NCI-H146 treated with DMSO at 0.1 percent for 48 hours (cell line): ENCODE data around the gene HLTF.
A peak's percentile ranks its signal among the peaks of the same experiment; 100 is the strongest.

Experiments used
- DNase-seq: peaks from one replicate; lab custom pipeline; 2025; ENCODE audit not compliant: unreplicated experiment; lab: John Stamatoyannopoulos, UW

Gene HLTF

DNA sequence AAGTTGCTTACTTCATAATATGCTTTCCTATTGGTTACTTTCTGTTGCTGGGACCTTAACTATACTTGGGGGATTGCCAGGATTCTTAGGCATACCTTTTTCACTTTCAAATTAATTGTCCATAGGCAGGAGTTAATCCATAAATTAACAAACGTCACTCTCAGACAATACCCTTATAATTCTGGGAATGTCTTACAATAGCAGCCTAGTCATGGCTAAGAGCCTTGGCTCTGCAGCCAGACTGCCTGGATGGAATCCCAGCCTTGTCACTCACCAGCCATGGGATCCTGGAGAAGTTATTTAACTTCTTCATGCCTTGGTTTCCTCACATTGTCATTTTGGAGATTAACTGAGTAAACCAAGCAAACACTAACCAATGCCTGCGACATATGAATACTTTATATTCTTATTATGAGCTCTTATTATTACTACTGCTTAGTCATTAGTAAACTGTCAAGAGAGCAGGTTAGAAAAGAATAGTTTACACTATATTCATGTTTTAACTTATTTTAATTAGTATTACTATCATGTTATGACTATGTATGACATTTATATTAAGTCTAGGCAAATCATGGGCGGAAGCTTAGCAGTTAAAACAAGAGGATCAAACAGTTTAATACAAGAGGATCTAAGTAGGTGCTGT is 66.0 kb downstream of the HLTF start:
- no peak for DNase-seq

DNA sequence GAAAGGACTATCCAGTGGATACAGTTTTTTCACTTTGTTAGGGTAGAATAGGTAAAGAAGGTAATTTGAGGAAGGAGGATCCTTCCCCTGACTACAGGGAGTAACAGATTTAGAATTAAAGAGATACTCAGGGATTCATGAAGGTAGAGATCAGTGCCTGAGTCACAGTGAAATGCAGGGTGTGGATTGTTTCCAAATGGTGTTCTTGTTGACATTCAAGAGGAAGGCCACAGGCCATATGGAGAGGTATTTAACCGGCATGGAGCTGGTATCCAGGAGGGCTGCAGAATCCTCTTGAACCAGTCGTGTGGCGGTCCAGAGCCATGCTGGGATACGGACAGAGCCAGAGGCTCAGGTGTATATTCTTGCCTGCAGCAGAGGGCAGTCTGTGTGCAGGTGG is 66.8 kb downstream of the HLTF start:
- DNase-seq = no peak

DNA sequence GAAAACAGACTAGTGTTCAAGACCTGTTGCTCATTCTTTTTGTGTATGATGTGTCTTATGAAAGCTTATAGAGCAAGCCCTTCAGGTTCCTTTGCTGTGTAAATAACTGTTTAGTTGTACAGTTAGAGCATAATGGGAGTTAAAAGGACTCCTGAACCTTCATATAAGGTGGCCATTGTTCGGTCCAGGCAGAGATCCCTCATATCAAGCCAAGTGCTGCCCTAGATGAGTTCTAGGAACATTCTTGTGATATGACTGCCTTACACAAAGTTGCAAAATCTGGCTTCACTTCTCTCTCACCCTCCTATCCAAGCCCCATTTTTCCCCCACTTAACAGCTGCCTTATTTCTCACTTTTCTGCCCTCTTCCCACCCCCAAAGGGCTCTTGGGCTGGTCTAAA is 68.1 kb downstream of the HLTF start:
- DNase-seq = no peak

DNA sequence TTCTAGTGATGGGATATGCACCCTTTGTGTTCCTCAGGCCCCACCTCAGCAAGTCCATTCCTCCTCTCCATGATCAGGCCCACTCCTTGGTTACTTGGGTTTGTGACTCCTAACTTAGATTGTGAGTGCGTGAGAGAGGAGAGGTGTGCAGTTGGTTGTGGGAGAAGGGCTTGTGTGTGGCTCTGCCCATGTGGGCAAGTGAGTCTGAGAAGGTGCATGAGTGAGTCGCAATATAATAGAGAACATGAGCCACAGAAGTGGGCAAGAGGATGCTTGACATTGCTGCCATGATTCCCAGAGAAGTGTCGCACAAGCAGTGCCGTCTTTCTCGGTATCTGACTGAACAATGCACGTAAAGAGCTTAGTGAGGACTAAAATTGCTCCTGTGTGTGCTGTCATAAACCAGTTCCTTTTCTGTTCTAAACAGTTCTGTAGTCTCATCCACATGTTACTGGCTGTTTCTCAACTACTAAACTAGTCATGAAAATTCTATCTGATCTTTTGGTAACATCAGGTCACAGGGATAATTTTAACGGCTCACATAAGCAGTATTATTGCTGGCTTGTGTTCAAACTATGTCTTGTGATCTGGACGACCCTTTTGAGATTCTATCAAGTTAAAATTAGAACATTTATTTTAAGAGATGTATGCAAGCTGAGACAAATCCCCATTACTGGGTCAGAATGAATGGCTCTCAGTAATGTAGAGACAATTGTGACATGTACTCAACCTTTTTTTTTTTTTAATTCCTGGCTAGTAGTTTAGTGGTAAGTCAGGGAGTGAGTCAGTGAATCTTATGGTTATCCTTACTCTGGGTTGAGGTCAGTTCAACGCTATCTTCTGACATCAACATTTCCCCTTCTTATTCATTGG is 69.4 kb downstream of the HLTF start:
- no peak for DNase-seq

DNA sequence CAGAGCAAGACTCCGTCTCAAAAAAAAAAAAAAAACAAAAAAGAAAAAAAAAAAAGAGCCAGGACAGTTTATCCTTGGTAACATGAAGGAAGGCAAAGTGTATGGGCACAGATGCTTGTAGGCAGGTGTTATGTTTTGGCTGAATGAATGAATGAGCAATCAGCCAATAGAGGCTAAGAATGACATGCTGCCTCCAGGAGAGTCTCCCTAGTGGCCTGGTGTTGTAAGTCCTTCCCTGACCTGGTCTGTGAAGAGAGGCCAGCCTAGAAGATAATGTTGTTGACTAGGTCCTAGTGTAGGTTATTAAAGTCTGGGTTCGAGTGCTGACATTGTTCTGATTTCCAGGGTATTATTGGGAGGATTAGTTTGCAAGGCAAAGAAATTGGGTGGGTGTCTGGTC is 70.1 kb downstream of the HLTF start:
- no peak for DNase-seq

DNA sequence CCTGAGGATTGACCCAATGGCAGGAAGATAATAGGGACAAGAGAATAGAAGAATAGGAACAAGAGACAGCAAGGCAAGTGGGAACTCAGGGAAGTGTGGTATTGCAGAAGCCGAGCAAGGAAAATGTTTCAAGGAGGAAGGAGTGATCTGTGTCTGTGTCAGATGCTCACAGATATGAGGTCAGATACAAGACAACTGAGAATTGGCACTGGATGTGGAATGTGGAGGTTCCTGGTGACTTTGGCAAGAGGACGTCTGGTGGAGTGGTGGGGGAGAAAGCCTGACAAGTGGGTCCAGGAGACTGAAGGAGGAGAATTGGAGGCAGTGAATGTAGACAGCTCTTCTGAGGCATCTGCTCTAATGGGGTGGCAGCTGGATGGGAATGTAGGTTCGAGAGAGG is 70.9 kb downstream of the HLTF start:
- DNase-seq = no peak

DNA sequence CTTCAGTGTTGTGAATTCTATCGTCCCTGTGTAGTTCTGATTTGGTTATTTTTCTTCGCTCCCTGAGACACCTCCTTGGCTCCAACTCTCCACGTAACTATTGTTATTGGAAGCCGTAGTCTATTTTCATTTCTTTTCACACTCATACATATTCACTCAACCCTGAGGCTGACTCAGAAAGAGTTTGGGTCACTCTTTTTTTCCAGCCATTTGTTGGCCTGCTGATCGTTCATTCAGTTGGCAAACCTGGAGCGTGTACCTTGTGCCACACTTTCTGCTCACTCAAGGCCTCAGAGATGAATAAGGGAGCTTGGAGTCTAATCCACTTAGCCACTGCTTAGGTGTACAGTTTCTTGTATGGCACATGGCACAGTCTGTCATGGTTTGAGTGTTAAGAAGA is 72.6 kb downstream of the HLTF start:
- no peak for DNase-seq

DNA sequence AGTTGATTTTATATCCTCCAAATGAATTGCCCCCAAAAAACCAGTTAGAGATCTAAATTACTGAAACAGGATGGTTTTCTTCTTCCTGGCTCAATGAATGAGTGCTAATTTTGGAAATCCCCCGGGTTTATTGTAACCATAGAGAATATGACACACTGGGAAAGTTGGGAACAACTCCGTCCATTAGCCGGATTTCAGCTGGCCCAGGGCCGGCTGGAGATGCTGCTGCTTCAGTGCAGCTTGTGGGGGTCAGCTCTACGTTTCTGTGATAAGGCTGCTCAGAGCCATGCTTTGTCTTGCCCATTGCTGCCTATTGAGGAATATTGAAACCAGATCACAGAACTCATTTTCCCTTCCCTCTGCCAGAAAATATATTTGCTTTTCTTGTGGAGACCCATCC is 74.7 kb downstream of the HLTF start:
- no peak for DNase-seq

DNA sequence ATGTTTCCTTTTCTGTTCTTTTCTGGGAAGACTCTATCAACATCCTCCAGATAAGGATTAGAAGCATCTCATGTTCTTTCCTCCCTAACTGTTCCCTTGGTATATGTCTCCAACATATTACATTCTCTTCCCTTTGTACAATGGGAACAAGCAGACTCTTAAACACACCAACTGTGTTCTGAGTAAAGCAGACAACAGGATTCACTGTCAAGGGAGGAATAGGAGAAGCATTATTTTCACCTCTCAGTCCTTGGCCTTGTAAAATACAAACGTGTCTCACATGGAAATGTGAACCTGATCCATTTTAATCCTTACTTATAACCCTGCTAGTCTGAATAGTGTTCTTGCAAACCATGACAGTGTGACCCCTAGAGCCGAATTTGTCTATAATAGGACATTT is 75.4 kb downstream of the HLTF start:
- no peak for DNase-seq

DNA sequence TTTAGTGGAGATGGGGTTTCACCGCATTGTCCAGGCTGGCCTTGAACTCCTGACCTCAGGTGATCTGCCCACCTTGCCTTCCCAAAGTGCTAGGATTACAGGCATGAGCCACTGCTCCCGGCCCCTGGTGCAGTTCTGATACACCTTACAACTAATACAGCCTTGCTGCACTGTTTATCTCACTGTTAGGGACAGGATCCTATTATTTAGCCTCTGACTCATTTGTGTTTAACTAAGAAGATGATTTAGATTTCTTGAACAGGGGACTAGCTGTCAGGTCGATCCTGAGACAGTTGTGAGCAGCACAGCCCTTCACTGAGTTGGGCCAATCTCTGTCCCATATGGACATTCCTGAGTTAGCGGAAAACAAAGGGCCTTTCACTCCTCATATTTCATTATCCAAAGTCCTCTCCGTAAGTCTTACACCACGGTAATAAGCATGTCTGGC is 75.8 kb downstream of the HLTF start:
- DNase-seq = no peak

DNA sequence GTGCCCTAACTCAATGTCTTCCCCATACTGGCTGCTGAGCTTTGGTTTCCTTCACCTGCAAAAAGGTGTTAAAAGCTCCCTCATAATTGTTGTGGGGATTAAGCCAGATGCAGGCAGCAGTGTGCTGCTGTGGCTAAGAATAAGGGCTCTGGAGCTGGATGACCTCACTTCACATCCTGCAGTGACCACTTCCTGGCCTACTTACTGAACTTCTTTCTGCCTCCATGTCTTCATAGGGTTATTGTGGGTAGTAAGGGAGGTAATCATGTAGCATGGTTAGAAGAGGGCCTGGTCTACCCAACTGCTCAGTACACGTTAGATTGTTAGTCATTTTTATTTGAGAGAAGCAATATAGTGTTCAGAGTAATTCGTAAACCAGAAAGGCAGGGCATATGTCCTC is 76.6 kb downstream of the HLTF start:
- DNase-seq = no peak

DNA sequence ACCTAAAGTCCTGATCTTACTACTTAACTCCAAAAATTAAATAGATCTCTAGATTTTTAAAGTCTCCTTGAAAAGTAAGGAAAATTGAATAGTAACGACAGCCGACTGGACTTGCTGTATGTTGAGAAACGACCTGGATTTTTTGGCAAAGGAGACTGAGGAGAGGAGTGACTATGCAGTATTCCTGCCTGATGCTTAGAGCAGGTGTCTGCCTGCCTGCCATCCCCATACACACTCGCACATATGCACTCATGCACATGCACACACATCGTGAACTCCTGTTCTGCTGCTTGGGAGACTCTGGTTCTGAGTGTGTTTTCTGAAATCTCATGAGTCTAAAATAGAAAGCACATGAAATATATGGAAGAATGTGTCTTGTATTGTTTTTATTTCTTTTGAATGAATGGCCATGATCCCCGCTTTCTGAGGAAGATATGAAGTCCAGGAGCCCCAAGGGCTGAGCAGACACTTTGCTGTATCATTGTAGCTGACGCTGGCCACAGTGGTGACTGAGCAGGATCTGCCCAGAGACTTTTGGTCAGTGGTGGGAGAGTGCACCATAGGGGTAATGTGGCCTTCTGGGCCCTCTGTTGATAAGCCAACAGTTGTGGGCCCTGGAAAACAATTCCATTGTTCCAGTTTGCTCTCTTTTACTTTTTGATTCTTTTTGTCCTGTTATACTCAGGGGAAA is 78.6 kb downstream of the HLTF start:
- no peak for DNase-seq

DNA sequence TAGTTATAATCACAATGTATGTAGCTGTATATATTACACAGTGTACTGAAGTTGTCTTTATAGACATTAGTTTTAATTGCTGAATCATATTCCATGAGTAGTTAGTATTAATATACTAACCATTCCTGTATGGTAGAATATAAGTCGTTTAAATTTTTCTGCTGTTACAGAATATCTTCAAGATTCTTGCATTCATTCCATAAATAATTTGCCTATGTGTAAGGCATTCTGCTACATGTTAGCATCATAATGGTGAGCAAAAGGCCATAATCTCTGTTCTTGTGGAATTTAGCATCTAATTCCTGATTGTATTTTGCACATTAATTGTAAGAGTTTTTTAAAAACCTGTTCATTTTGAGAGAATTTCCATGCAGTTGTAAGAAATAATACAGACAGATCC is 80.9 kb downstream of the HLTF start:
- DNase-seq = no peak

DNA sequence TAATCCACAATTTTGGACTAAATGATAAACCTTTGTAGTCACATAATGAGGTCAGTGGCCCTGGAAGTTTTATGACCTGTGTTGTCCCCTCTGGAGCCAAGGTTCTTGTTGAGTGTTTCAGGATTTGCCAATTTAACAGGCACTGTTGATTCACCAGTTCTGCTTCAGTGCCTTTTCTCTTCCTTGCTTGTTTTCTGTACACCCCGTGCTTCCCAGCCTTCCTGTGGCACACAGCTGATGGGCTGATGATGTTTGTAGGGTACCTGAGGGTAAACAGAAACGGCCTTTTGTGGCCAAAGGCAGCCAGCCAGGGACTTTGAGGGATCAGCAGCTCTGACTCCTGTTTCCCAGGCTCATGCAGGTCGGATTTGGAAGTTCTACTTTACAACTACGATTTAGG is 81.7 kb downstream of the HLTF start:
- DNase-seq = peak; percentile 73

DNA sequence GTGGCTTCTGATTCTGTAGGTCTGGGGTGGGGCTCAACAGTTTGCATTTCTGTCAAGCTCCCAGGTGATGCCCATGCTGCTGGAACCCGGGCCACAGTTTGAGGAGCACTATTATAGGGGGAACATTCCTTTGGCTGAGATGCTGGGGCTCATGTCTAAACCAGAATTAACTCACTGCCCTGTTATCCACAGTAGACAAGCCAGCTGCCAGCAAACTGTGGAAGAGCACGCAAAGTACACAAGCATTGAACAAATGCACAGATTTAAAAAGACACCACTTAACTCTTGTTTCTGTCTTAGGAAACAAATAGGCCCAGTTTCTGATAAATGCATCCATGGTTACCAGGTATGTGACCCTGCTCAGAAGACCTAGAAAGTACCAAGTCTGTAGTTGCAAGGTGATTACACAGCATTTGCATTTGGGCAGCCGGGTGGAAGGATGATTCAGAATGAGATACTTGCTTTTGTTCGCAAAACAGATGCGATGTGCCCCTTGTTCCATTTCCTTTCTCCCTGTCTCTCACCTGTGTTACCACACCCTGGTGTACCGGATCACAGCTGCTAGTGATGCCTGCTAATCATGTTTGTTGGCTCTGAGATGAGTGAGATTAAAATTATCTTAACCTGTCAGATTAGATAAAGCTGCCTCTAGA is 82.6 kb downstream of the HLTF start:
- DNase-seq = peak; percentile 84

DNA sequence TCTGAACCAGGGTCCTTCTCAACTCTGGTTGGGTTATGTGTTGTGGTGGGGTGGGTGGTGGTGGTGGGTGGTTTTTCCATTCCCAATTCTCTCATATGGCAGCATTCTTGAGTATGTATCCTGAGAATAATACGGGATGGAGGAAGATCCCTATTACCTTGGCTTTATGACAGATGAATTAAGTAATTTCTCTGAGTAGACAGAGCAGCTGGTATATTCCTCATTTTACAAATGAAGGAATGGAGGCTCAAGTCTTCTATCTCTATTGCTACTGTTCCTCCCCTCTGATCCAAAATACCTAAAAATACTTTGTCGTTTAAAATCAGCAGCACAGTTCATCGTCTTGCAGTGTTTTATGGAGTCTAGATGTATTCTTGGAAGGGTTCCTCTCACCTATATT is 84.6 kb downstream of the HLTF start:
- no peak for DNase-seq

DNA sequence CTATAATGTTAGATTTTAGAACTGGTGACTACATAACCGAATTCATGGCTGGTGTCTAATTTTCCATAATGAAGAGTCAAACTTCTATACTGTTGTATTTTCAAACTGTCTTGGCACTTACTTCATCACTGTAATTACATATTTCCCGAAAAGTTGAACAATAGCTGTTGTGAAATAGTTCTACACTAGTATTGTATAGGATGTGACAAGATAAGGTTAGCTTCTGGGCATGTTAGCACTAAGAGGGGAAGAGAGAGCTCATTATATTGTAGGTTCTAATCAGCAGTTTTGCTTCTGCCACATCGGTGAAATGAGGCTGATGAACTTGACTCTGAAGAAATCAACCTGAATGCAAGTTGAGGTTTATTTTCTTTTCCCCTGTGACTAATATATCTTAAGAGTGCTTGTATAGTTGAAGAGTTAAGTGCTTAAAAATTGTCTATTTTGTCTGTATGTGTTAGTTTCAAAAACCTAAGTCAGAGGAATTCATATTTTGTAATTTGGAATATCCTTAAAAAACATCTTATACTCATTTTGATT is 86.1 kb downstream of the HLTF start:
- no peak for DNase-seq

DNA sequence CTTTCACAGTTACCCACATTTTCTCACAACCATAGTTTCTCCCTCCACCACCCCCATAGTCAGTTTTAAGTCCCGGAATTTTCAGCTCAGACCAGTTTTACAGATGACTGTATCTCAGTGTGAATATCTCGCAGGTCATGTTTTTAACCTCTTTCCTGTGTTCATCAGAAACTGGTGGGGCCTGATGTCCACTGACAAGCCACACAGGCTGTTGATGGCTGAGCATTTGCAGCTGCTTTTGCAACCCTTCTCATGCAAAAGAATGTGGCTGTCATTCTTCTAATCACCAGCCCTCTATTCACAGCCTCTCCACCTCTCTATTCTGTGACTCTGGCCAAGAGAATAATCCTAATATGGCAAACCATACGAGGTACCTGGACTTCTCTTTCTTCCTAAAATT is 86.5 kb downstream of the HLTF start:
- no peak for DNase-seq

DNA sequence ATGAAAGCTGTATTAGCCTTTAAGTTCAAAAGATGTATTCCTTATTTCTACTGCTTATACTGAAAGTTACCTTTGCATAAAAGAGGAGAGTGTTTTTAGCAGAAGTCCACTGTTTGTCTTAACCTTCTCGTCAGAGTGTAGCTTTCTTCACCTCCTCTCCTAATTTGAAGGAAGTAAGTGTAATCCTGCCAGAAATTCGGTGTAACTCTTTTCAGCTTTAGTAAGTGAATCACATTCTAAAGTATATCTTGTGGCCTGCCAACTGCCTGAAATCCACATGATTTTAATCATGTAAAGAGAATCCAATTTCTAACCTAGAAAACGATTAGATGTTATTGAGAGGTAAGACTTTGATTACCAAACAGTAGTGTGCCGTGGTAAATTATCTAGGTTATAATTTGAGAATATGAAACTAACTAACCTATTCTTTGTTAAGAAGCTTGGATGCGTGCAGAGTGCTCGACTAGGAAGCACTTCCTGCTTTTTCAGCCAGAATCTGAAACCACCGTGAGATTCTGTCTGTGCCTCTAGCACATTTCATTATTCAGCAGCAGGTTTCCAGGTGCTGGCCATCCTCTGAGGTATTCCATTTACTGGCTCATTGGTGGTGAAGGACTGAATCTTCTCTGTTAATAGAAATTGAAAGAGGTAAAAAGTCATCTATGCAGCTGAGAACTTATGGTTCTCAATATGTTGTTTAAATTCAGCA is 87.5 kb downstream of the HLTF start:
- DNase-seq = no peak

DNA sequence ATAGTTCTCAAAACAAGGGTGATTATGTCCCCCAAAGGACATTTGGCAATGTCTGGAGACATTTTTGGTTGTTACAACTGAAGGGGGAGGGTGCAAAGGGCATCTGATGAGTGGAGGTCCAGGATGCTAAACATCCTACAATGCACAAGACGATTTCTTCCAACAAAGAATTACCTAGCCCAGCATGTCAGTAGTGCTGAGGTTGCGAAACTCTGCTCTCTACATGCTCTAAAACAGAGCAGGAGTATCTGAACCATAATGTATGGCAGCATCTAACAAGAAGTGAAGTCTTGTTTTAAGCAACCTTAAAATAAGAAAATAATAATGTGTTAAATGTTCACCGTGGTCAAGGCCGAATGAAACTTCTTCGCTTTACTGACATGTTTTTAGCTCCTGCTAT is 88.0 kb downstream of the HLTF start:
- no peak for DNase-seq

DNA sequence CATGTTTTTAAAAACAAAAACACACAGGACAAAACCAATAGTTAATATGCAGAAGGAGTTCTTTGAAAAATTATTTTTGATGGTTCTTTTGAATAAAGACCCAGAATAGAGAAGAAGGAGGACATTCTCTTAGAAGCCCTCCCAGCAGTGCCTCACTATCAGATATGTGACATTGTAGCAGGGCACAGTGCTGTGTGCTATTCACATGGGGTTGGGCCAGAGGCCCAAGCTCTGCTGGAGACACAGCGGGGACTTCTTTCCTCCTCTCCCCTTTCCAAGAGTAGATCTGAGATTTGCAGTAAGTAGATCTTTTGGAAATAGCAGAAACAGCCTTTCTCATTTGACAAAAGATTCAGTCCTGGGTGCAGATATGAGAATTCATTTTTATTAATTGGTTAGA is 88.7 kb downstream of the HLTF start:
- no peak for DNase-seq
